ENCODE results near the gene UNC5C.

GRCh38 chr4:95293014-95293413 lies 255.8 kb downstream of the UNC5C start:
- no peak for TF ChIP-seq CTCF (IDR thresholded peaks at IDR 0.05)
- TF ChIP-seq POLR2A (IDR thresholded peaks at IDR 0.05), result no peak
- no peak for TF ChIP-seq POLR2AphosphoS5 (IDR thresholded peaks at IDR 0.05)

Measured in breast epithelium (tissue), 3 donors.